Panc1 (cell line): ENCODE results near the gene ASCC2.

Source experiments
- POLR2AphosphoS5 ChIP-seq: IDR thresholded peaks from 2 replicates; pipeline ENCODE4 v1.6.1; 2012; ENCODE audit warnings: mild to moderate bottlenecking, low read depth, low read length, moderate library complexity
- TCF7L2 ChIP-seq: IDR thresholded peaks from 2 replicates; pipeline ENCODE4 v1.6.1; 2011; ENCODE audit warnings: mild to moderate bottlenecking, low read depth, low read length, inconsistent platforms
- TF ChIP-seq, protein P1 (sequence below): fragments of 450-650 bp; IDR thresholded peaks from 2 replicates; pipeline ENCODE4 v1.5.1; 2017; ENCODE audit warnings: mild to moderate bottlenecking
- TF ChIP-seq, protein P2 (sequence below), 2 experiments: IDR thresholded peaks; 2 replicates each; pipeline ENCODE4 v1.6.1; 2011 to 2012; ENCODE audit warnings: low read depth in 2 of 2, control low read depth in 1 of 2, low read length in 1 of 2, mild to moderate bottlenecking in 1 of 2, moderate library complexity in 1 of 2; ENCODE audit not compliant: insufficient read depth in 1 of 2

DNA sequence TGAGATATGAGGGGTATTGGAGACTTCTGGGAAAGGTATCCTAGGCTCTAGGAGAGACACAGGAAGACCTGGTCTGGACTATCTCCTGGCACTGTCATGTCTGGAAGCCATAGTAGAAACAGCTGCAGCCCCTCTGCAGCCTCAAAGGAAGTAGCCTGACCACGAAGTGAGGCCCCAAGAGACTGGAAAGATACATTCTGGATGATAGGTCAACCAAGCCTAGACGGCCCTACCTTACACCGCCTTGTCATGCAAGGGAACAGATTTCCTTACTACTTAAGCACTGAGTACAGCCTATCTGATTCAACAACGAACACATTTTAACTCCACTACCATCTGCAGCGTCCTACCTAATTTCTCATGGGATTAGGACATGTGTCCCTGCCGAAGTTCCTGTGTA, 39.8 kb downstream of the ASCC2 start:
- TF ChIP-seq, protein P1, sequence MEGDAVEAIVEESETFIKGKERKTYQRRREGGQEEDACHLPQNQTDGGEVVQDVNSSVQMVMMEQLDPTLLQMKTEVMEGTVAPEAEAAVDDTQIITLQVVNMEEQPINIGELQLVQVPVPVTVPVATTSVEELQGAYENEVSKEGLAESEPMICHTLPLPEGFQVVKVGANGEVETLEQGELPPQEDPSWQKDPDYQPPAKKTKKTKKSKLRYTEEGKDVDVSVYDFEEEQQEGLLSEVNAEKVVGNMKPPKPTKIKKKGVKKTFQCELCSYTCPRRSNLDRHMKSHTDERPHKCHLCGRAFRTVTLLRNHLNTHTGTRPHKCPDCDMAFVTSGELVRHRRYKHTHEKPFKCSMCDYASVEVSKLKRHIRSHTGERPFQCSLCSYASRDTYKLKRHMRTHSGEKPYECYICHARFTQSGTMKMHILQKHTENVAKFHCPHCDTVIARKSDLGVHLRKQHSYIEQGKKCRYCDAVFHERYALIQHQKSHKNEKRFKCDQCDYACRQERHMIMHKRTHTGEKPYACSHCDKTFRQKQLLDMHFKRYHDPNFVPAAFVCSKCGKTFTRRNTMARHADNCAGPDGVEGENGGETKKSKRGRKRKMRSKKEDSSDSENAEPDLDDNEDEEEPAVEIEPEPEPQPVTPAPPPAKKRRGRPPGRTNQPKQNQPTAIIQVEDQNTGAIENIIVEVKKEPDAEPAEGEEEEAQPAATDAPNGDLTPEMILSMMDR = no peak
- TF ChIP-seq POLR2AphosphoS5 = no peak
- no peak for TF ChIP-seq TCF7L2
- TF ChIP-seq, protein P2, sequence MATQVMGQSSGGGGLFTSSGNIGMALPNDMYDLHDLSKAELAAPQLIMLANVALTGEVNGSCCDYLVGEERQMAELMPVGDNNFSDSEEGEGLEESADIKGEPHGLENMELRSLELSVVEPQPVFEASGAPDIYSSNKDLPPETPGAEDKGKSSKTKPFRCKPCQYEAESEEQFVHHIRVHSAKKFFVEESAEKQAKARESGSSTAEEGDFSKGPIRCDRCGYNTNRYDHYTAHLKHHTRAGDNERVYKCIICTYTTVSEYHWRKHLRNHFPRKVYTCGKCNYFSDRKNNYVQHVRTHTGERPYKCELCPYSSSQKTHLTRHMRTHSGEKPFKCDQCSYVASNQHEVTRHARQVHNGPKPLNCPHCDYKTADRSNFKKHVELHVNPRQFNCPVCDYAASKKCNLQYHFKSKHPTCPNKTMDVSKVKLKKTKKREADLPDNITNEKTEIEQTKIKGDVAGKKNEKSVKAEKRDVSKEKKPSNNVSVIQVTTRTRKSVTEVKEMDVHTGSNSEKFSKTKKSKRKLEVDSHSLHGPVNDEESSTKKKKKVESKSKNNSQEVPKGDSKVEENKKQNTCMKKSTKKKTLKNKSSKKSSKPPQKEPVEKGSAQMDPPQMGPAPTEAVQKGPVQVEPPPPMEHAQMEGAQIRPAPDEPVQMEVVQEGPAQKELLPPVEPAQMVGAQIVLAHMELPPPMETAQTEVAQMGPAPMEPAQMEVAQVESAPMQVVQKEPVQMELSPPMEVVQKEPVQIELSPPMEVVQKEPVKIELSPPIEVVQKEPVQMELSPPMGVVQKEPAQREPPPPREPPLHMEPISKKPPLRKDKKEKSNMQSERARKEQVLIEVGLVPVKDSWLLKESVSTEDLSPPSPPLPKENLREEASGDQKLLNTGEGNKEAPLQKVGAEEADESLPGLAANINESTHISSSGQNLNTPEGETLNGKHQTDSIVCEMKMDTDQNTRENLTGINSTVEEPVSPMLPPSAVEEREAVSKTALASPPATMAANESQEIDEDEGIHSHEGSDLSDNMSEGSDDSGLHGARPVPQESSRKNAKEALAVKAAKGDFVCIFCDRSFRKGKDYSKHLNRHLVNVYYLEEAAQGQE (IDR thresholded peaks at IDR 0.05; ENCODE audit: insufficient read depth in 1 of 2, low read depth in 2 of 2, low read length in 1 of 2) = no peak
